ENCODE data around the gene C1orf87.

Gene C1orf87

DNA sequence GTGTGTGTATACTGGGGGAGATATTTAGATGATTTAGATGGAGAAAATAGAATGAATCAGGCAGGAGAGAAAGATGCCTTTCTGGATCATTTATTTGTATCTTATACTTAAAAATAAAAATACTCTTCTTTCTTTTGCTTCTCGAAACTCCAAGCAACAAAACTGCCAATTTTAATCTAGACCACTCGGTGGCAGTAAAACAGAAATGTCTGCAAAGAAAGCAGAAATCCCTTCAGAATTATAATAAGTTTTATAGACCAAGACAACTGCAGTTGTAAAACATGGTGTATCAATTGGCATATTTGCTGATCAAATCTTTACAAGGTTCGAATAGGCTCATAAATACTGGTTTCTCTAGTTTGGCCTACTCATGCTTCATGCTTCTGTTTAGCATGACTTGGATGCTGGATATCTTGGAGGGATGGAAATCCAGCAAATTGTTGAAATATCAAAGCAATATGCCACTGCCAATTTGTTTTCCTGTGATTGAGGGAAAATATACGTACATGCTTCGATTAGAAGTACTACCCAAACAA is 15.1 kb upstream of the C1orf87 start:
- no peak for DNase-seq (ENCODE audit: low read depth in 1 of 2, low spot score in 1 of 2)
- Histone ChIP-seq H3K4me3 (replicated peaks; ENCODE audit: insufficient read depth, low read length) (no peak overlapping the region), H3K27ac (replicated peaks) (no peak overlapping the region), H3K27me3 (ENCODE audit: insufficient read depth, poor library complexity, severe bottlenecking) (no peaks in the 10 kb centered on the region)
- TF ChIP-seq, protein P1, sequence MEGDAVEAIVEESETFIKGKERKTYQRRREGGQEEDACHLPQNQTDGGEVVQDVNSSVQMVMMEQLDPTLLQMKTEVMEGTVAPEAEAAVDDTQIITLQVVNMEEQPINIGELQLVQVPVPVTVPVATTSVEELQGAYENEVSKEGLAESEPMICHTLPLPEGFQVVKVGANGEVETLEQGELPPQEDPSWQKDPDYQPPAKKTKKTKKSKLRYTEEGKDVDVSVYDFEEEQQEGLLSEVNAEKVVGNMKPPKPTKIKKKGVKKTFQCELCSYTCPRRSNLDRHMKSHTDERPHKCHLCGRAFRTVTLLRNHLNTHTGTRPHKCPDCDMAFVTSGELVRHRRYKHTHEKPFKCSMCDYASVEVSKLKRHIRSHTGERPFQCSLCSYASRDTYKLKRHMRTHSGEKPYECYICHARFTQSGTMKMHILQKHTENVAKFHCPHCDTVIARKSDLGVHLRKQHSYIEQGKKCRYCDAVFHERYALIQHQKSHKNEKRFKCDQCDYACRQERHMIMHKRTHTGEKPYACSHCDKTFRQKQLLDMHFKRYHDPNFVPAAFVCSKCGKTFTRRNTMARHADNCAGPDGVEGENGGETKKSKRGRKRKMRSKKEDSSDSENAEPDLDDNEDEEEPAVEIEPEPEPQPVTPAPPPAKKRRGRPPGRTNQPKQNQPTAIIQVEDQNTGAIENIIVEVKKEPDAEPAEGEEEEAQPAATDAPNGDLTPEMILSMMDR (IDR thresholded peaks at IDR 0.05; ENCODE audit: insufficient read depth, low read length) = no peak
- TF ChIP-seq, protein P2, sequence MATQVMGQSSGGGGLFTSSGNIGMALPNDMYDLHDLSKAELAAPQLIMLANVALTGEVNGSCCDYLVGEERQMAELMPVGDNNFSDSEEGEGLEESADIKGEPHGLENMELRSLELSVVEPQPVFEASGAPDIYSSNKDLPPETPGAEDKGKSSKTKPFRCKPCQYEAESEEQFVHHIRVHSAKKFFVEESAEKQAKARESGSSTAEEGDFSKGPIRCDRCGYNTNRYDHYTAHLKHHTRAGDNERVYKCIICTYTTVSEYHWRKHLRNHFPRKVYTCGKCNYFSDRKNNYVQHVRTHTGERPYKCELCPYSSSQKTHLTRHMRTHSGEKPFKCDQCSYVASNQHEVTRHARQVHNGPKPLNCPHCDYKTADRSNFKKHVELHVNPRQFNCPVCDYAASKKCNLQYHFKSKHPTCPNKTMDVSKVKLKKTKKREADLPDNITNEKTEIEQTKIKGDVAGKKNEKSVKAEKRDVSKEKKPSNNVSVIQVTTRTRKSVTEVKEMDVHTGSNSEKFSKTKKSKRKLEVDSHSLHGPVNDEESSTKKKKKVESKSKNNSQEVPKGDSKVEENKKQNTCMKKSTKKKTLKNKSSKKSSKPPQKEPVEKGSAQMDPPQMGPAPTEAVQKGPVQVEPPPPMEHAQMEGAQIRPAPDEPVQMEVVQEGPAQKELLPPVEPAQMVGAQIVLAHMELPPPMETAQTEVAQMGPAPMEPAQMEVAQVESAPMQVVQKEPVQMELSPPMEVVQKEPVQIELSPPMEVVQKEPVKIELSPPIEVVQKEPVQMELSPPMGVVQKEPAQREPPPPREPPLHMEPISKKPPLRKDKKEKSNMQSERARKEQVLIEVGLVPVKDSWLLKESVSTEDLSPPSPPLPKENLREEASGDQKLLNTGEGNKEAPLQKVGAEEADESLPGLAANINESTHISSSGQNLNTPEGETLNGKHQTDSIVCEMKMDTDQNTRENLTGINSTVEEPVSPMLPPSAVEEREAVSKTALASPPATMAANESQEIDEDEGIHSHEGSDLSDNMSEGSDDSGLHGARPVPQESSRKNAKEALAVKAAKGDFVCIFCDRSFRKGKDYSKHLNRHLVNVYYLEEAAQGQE (IDR thresholded peaks at IDR 0.05; ENCODE audit: insufficient replicate concordance, low read depth) = no peak
- no peak for TF ChIP-seq GABPA (IDR thresholded peaks at IDR 0.05; ENCODE audit: low read depth)
- no peak for TF ChIP-seq POLR2AphosphoS5 (IDR thresholded peaks at IDR 0.05; ENCODE audit: low read depth)
- TF ChIP-seq SPI1 (IDR thresholded peaks at IDR 0.05; ENCODE audit: borderline replicate concordance, low read depth) = no peak

DNA sequence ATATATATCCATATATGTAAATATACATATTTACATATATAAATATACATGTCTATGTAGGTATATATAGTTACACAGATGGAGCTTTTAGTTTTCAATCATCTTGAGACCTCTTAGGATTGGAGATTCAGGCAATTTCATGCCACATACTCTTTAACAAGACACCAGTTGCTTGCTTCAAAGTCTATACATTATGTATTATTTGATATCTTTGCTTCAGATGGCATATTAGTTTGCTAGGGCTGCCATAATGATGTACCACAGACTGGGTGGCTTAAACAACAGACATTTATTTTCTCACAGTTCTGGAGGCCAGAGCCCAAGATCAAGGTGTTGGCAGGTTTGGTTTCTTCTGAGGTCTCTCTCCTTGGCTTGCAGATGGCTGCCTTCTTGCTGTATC is 14.1 kb upstream of the C1orf87 start:
- Histone ChIP-seq H3K4me3 (replicated peaks; ENCODE audit: insufficient read depth, low read length) (no peak overlapping the region), H3K27ac (replicated peaks) (no peak overlapping the region), H3K27me3 (ENCODE audit: insufficient read depth, poor library complexity, severe bottlenecking) (no peaks in the 10 kb centered on the region)
- TF ChIP-seq, protein P1 (IDR thresholded peaks at IDR 0.05; ENCODE audit: insufficient read depth, low read length) = no peak
- DNase-seq (ENCODE audit: low read depth in 1 of 2, low spot score in 1 of 2) = no peak

DNA sequence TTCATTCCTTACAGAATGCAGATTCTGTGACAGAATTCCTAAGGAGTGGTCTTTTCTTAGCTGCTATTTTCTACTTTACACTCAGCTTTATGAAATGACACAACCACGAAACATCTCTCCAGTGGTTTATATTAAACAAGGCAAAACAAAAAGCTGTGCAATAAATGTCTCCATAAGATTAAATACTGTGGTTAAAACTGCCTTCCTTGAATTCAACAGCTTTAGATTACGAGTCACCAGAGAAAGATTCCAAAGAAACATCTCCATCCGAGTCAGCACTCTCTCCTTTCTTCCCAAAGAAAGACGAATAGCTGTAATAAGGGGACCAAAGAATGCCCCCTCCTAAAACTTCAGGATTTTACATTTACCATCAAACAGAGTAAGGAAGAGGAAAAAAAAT is 4.6 kb upstream of the C1orf87 start:
- TF ChIP-seq, protein P2 (IDR thresholded peaks at IDR 0.05; ENCODE audit: insufficient replicate concordance, low read depth) = no peak
- TF ChIP-seq, protein P1 (IDR thresholded peaks at IDR 0.05; ENCODE audit: insufficient read depth, low read length) = no peak
- TF ChIP-seq POLR2AphosphoS5 (IDR thresholded peaks at IDR 0.05; ENCODE audit: low read depth) (no peak), GABPA (IDR thresholded peaks at IDR 0.05; ENCODE audit: low read depth) (no peak), SPI1 (IDR thresholded peaks at IDR 0.05; ENCODE audit: borderline replicate concordance, low read depth) (no peak)
- DNase-seq (ENCODE audit: low read depth in 1 of 2, low spot score in 1 of 2) = no peak
- H3K4me3 ChIP-seq (replicated peaks; ENCODE audit: insufficient read depth, low read length) = no peak overlapping the region
- H3K27ac ChIP-seq (replicated peaks) = no peak overlapping the region
- H3K27me3 ChIP-seq (ENCODE audit: insufficient read depth, poor library complexity, severe bottlenecking) = peaks cover 3% of the 10 kb centered on the region

DNA sequence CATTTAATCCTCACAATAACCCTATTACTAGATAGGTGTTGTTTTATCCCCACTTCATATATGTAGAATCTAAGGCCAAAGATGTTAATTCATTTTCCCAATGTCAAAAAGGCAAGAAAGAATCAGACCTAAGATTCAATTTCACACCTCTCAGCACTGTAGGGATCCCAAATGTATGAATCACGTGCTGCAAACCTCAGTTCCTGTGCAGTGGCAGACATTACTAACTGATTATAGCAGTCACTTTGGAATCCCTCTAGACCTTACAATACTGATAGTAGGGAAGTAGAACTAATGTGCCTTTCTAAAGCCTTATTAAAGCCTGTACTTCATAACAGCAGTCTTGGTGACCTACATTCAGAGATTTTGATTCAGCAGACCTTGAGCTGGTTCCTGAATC is 2.3 kb downstream of the C1orf87 start:
- Histone ChIP-seq H3K4me3 (replicated peaks; ENCODE audit: insufficient read depth, low read length) (no peak overlapping the region), H3K27me3 (ENCODE audit: insufficient read depth, poor library complexity, severe bottlenecking) (peaks cover 9% of the 10 kb centered on the region), H3K27ac (replicated peaks) (no peak overlapping the region)
- DNase-seq (ENCODE audit: low read depth in 1 of 2, low spot score in 1 of 2) = no peak
- TF ChIP-seq POLR2AphosphoS5 (IDR thresholded peaks at IDR 0.05; ENCODE audit: low read depth) = no peak
- no peak for TF ChIP-seq SPI1 (IDR thresholded peaks at IDR 0.05; ENCODE audit: borderline replicate concordance, low read depth)
- no peak for TF ChIP-seq GABPA (IDR thresholded peaks at IDR 0.05; ENCODE audit: low read depth)
- TF ChIP-seq, protein P1 (IDR thresholded peaks at IDR 0.05; ENCODE audit: insufficient read depth, low read length) = no peak
- TF ChIP-seq, protein P2 (IDR thresholded peaks at IDR 0.05; ENCODE audit: insufficient replicate concordance, low read depth) = no peak

All from HL-60 (cell line).